ENCODE measurements around the gene SOWAHA.

The SOWAHA gene

DNA sequence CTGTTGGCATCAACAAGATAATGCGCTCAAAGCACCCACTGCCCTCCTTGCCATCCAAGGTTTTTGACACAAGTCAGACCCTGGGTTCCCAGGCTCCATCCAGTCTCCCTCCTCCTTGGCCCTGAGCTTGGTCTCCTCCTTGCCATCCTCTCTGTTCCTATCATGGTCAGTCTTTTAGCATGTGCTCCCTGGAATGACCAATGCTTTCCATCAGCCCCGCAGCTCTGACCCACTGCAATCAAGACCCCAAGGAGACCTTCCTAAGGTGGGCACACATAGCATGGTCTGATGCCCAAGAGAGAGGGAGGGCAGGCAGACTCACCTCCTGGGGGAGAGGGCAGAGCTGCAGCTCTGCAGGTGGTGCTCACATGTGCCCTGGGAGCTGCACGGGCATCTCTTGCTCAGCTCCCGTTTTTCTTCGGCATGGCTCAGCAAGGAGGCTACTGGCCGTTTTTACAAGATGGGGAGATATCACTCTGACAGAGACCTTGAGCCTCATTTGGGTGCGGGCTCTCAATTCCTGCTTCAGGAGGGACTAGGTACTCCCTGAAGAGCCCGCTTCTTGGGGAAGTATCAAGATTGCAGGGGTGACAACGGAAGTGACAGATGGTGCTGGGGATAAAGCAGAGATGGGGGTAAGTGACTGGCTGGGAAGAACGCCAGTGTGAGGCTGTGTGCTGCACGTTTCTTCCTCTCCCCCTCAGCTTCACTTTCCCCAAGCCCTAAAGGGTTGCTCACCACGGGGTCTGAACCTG lies 39.3 kb upstream of the SOWAHA start:
- DNase-seq (ENCODE audit: low read depth) = no peak
- in situ Hi-C loops (cut with HindIII; ENCODE audit: low sequenced_read_pairs) = loop anchor here (5.0 kb wide), 1 partner anchor 49 kb away; no protein-coding TSS in a partner anchor
- no peak overlapping the region for H3K4me3 ChIP-seq (ENCODE audit: low read depth, low read length)
- TF ChIP-seq CTCF (IDR thresholded peaks at IDR 0.05; ENCODE audit: low read depth, low read length, missing control alignments) = no peak

GRCh38 chr5:132774406-132774805 lies 38.7 kb upstream of the SOWAHA start:
- TF ChIP-seq CTCF (IDR thresholded peaks at IDR 0.05; ENCODE audit: low read depth, low read length, missing control alignments) = no peak
- H3K4me3 ChIP-seq (ENCODE audit: low read depth, low read length) = no peak overlapping the region
- DNase-seq (ENCODE audit: low read depth) = no peak
- in situ Hi-C loops (cut with HindIII; ENCODE audit: low sequenced_read_pairs) = loop anchor here (5.0 kb wide), 1 partner anchor 48 kb away; no protein-coding TSS in a partner anchor

GRCh38 chr5:132774896-132775295 lies 38.2 kb upstream of the SOWAHA start:
- no peak for DNase-seq (ENCODE audit: low read depth)
- in situ Hi-C loops (cut with HindIII; ENCODE audit: low sequenced_read_pairs) = loop anchor here (5.0 kb wide), 1 partner anchor 47 kb away; no protein-coding TSS in a partner anchor
- H3K4me3 ChIP-seq (ENCODE audit: low read depth, low read length) = no peak overlapping the region
- TF ChIP-seq CTCF (IDR thresholded peaks at IDR 0.05; ENCODE audit: low read depth, low read length, missing control alignments) = no peak

DNA sequence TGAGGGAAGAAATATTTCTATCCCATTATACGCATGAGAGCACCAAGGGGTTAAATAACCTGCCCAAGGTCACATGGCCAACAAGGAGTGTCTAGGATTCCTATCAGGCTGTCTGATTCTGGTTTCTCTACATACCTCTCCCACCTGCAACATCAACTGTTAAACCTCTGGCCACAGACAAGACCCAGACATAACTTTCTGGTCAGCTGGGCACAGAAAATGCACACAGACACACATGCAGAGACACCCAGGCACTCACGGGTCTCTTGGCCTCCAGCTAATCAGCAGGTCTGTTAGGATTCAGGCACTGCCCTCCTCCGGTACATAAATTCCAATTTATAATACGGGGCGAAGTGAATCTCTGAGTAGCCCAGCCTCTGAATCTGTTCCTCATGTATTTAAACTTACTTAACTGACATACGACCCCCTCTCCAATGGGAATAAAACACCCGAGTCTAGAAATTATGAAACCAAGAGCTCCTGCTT lies 37.6 kb upstream of the SOWAHA start:
- TF ChIP-seq CTCF (IDR thresholded peaks at IDR 0.05; ENCODE audit: low read depth, low read length, missing control alignments) = no peak
- in situ Hi-C loops (cut with HindIII; ENCODE audit: low sequenced_read_pairs) = no loop called here
- DNase-seq (ENCODE audit: low read depth) = no peak
- peak overlapping the region; percentile 69 for H3K4me3 ChIP-seq (ENCODE audit: low read depth, low read length)

GRCh38 chr5:132776131-132776937 lies 36.8 kb upstream of the SOWAHA start:
- in situ Hi-C loops (cut with HindIII; ENCODE audit: low sequenced_read_pairs) = no loop called here
- peak overlapping the region; percentile 69 for H3K4me3 ChIP-seq (ENCODE audit: low read depth, low read length)
- TF ChIP-seq CTCF (IDR thresholded peaks at IDR 0.05; ENCODE audit: low read depth, low read length, missing control alignments) = peak; percentile 3
- no peak for DNase-seq (ENCODE audit: low read depth)

GRCh38 chr5:132776938-132777208 lies 36.2 kb upstream of the SOWAHA start:
- H3K4me3 ChIP-seq (ENCODE audit: low read depth, low read length) = peak overlapping the region; percentile 69
- in situ Hi-C loops (cut with HindIII; ENCODE audit: low sequenced_read_pairs) = no loop called here
- no peak for TF ChIP-seq CTCF (IDR thresholded peaks at IDR 0.05; ENCODE audit: low read depth, low read length, missing control alignments)
- DNase-seq (ENCODE audit: low read depth) = no peak
